HG03469 (cell line): ENCODE results near the gene TMEM63B.
"Not testable (repeated sequence)": the region's sequence is repeated elsewhere in the genome, so short reads cannot be mapped to it uniquely, and the experiment has no call there.

Experiments
- ATAC-seq: cut with Tn5 transposase; IDR thresholded peaks from one replicate; pipeline ENCODE4 v1.9.1; 2021; ENCODE audit warnings: mild to moderate bottlenecking, moderate library complexity, moderate number of reproducible peaks; ENCODE audit not compliant: unreplicated experiment

The TMEM63B gene

DNA sequence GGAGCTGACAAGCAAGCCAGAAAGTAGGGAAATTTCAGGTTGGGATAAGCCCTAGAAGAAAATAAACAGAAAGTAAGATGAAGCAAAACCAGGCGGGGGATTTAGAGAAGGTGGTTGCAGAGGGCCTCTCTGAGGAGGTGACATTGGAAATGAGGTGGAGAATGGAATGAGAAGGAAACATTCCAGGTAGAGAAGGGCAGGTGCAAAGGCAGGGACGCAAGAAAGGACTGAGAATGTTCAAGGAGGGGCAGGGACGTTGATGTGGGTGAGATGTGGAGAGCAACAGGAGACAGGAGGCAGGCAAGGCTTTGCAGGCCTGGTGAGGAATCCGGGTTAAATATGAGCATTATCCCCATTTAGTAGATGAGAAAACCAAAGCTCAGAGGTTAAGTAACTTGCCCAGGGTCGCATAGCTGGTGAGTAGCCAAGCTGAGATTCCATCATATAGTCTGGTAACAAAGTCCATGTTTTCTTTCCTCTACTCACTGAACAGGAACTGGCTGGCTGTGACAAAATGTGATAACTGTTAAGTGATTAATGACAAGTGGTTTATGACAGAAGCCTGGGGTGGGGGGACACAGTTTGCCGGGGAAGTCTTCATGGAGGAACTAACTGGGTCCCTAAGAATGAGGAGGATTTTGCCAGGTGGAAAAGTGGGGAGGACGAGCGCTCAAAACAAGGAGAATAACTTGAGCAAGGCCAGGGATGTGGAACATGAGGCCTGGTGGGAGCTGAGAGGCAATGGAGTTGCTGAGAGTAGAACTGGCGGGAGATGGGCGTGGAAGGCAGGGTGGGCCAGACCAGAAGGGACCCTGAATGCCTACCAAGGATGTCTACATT lies 32.7 kb upstream of the TMEM63B start:
- ATAC-seq = no peak

DNA sequence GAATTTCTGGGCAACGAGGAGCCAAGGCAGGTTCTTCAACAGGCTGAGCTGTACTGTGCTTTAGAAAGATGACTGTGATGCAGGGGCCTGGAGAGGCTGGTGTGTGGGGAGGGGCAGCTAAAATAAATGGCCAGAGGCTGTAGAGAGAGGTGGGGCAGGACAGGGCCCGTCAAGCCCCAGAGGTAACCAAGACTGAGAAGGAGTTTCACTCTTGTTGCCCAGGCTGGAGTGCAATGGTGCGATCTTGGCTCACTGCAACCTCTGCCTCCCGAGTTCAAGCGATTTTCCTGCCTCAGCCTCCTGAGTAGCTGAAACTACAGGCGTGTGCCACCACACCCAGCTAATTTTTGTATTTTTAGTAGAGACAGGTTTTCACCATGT lies 32.1 kb upstream of the TMEM63B start:
- ATAC-seq = not testable (repeated sequence)

DNA sequence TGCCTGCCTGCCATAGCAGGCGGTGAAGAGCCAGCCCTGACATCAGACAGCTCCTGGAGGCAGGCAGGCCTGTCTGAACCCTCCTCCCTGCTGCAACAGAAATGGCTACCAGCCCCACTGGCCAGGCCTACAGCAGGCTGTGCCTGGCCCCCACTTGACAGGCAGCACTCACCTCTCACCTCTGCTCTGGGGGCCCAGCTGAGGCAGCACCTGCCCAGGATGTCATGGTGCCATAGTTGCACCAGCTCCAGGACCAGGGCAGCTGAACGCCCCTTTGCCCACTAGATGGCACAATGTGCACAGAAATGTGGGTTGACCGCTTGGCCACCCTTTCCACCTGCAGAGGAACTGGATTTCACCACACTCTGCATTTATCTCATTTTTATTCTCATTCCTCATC lies 30.7 kb upstream of the TMEM63B start:
- ATAC-seq = no peak

DNA sequence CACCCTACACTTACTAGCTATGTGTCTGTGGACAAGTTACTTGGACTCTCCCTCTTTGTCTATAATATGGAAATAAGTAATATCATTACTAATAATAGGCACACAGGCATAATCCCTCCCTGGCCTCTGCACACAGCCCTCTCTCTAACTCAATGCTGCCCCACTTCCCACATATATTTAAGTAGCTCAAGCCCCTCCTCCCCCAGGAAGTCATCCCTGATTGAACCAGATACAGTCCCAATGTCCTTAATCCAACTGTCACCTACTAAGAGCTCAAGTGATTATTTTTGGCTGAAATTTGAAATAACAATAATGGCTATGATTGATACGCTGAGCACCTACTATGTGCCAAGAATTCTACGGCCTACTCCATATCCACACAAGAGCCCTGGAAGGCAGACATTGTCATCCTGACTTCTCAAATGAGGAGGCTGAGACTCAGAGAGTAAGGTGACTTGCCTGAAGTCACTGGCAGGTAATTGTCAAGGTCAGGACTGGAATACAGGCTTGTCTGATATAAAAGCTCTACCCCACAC lies 29.5 kb upstream of the TMEM63B start:
- ATAC-seq = no peak

DNA sequence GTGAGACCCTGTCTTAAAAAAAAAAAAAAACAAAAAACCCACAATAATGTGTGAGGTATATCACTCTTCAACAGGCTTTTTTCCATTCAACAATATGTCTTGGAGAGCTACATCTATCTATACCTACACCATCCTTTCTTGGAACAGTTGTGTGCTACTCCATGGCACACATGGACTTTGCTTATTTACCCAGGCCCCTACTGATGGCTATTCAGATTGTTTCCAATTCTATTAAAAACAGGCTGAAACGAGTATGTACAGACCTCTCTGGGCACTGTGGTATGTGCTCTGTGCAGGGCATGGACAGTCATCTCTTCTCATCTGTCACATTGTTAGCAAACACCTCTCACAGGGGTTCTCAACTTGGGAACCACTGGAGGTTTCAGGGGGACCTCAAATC lies 28.2 kb upstream of the TMEM63B start:
- no peak for ATAC-seq

DNA sequence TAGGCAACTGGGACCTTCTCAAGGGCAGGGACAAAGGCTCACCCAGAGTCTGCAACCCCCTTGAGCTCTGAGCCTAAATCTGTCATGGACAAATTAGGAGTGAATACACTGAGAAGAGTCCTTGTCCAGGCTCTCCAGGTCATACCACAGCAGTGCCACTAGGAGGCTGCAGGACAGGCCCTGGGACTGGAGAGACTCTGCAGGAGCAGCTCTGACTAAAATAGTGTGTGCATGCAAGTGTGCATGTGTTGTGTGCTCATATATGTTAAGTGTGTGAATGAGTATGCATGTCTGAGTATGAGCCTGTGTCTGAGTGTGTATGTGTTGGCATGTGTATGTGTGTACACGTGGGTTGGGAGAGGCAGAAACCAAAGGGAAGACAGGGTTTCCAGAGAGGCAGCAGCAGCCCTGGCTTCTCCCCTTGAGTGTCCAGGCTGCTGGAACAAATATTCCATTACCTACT lies 27.2 kb upstream of the TMEM63B start:
- ATAC-seq = no peak

DNA sequence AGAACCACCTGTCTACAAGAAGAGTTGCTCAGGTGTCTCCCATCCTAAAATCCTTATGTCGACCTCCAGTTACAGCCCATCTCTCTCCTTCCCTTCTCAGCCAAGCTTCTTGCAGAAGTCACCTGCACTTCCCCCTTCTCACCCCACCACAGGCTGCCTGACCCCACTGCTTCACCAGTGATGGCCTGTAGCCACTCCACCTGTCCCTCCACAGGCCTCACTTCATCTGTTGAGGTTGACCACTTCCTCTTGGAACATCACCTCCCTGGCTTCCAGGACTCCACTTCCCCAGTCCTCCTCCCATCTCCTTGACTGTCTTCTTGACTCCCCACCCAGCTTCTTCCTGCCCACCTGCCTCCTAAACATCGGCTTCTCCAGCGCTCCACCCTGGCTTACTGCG lies 25.5 kb upstream of the TMEM63B start:
- ATAC-seq = no peak

DNA sequence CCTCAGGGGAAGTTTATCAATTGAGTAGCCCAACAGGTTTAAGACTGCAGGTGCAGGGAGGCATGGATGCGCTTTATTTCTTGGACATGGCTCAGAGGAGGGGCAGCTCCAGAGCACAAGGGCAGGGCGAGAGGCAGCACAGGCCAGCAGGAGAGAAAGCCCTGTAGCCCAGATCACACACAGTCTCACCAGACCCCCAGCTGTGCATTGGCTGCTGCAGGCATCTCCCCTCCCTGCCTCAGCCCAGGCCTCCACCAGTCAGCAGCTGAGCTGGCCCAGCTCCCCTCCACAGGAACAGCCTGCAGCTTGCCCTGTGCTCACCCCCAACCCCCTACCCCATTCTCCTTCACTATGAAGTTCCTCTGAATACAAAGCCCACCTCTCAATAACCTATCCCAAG lies 24.8 kb upstream of the TMEM63B start:
- ATAC-seq = no peak

DNA sequence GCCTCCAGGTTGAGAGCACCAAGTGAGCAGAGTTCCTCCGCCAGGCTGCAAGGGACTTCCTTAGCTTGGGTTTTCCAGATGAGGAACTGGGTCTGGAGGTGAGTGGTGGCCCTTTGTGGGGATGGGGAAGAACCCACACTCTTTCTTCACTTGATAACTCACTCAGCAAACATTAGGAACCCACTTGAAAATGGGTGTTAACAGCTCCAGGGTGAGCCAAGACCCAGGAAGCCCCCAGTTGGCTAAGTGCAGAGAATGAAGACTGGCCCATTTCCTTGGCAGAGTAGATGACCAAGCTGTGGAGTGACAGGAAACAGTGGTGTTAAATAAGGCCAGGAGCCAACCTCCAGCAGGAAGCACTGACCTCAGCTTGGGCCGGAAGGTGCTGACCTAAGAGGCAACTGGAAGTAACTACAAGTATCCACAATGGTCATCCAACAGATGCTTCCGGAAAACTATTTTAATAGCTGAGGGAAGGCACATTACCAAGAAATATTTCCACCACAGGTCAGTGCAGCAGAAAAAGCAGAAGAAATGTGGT lies 22.8 kb upstream of the TMEM63B start:
- ATAC-seq = no peak

DNA sequence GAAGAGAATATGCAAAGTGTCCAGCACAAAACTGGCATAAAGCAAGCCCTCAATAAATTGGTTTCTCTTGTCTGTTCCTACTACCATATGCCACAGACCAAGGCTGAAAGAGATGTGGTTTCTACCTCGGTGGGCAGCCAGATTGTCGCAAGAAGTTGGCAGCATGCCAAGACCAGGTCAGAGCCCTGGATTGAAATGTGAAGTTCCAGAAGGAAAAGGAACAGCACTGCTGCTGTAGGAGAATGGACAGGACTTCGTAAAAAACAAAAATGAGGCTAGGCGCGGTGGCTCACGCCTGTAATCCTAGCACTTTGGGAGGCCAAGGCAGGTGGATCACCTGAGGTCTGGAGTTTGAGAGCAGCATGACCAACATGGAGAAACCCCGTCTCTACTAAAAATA lies 22.2 kb upstream of the TMEM63B start:
- ATAC-seq = no peak

DNA sequence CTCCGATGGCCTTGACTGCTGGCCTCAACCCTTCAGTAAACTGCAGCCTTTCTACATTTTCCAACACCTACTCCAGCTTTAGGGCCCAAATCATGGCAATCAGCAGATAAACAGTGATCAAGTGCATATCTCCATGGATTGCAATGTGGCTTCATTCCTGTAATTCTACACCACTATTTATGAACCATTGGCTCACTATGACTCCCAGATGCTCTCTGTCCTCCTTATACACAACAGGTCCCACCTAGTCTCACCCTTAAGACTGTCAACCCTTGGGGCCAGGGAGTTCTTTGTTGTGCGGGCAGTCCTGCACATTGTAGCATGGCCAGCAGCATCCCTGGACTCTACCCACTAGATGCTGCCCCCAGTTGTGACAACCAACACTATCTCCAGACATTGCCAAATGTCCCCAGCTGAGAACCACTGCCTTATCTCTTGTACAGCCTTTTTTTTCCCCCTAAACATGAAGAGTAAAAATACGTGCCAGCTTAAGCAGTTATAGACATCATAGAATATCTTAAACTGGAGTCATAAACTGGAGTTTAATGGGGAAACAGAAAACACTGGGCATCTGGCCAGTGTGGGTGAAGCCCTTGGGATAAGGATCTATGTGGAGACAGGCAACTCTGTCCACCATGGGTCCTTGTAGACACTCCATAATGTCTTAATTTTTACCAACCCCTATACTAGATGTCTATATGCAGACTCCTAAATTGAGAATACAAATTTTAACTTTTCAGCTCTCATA lies 21.2 kb upstream of the TMEM63B start:
- ATAC-seq = no peak

DNA sequence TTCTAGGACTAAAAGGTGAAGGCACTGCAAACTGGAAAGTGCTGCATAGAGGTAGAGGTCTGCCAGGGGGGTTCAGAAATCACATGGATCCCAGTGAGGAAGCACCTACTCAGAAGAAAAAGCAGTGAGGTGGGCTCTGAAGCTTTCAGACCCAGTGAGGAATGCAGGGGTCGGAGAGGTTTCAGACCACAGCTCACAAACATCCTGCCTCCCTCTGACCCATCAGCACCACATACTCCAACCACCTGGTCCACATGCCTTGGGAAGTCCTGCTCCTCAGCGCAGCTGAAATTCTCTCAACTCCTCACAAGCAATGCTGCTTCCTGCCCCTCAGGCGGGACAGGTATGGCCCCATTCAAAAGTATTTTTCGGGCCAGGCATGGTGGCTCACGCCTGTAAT lies 20.3 kb upstream of the TMEM63B start:
- ATAC-seq = no peak

DNA sequence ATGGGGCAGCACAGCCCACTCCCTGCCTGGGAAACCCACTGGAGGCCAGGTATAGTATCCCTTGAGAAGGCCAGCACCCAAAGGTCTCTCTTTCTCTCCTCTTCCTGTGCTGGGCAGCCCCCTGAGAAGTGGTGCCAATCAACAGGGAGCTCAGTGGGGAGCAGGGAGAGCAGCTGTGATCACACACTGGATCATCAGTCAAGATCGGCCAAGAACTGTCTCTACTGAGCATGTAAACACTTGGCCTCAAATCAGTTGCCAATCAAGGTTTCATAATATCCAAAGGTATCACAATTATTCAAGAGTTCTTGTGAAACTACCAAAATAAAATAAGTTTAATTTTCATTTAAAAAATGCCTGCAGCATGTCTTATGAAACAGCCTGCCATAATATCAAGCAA lies 18.9 kb upstream of the TMEM63B start:
- ATAC-seq = no peak

DNA sequence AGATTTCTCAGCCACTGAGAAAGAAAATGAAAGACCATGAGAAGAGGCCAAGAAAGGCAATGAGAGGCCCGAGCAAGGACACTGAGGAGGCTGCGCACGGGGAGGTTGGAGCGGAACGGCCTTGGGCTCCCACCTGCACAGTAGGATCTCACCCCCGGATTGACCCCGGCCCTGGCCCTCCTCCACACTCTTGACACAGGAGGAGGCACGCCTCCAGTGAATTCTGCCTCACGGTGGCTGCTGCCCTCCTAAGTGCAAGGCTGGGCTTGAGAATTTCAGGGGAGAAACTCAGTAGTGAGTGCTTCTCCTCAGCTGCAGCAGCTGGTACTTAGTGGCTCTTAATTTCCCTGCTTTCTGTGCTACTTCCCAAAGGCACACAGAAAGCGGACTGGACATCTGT lies 18.1 kb upstream of the TMEM63B start:
- ATAC-seq = no peak

DNA sequence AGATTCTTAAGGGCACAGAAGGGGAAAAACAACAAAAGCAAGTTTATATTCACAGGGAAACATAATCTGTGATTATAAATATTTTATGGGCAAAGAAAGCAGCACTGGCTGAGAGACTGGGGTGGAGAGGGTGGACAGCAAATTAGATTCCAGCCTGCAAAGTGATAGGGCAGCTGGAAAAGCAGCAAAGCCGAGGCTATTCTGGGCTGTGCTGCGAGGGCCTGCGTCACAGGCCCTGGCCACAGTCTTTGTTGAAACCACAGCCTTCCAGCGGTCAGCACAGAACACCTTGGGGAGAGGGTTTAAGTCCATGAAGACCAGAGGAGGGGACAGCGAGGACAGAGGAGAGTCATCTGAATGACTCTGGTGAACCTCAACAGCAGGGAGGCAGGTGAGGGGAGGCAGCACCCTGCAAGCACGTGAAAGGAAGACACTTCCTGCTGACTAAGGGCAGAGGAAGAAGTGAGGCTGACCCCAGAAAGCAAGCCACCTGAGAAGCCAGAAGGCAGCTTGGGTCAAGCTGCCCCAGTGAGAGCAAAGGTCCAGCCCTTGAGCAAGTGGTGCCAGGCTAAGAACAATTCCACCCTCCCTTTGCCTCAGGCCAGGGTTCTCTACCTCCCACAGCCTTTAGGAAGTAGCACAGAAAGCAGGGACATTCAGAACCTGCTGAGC lies 17.2 kb upstream of the TMEM63B start:
- ATAC-seq = no peak

DNA sequence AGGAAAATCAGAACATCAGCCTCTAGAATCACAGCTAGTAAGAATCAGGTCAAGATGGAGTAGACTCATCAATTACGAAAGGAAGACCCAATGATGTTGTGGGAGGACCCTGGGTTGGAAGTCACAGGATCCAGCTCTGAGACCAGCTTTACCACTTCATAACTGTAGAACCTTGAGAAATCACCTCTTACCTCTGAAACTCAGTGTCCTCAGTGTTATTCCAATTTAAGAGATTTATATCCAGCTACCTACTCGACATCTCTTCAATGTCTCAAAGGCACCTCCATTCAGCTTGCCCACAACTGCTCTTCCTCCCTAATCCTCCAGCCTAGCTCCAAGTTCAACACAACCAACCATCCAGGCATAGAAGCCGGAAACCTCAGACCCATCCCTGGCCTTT lies 16.4 kb upstream of the TMEM63B start:
- ATAC-seq = no peak

DNA sequence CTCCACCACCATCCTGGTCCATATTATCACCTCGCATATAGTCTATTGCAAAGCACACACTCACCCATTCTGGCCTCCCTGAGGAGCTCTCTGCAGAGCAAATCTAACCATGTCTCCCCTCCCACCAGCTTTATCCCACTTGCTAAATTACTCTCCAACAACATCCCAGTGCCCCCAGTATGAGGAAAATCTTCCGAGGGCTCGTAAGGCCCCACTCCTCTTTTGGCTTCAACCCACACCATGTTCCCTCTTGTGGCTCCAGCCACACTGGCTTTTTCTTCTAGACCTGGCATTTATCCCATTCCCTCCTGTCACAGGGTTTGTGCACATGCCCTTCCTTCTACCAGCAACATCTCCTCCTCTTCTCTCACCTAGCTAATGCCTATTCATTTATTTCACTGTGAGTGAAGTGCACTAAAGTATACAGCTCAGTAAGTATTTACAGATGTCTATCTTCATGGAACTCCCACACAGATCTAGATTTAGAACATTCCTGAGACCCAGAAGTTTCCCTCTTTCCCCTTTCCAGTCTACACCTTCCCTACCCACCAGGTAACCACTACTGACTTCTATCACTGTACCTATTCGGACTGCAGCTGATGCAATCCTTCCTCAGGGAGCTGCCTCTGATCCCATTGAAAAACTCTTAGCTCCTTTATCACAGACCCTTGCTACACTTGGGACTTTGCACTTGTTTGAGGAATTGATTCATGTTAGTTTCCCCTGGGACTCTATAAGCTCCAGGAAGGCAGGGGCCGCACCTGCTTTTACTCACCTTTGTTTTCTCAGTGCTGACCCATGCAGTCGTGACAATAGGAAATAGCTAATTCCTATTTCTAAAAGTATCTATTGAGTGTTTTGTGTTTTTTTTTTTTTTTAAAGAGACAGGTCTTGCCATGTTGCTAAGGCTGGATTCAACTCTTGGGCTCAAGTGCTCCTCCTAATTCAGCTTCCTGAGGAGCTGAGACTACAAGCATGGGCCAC lies 15.6 kb upstream of the TMEM63B start:
- no peak for ATAC-seq

DNA sequence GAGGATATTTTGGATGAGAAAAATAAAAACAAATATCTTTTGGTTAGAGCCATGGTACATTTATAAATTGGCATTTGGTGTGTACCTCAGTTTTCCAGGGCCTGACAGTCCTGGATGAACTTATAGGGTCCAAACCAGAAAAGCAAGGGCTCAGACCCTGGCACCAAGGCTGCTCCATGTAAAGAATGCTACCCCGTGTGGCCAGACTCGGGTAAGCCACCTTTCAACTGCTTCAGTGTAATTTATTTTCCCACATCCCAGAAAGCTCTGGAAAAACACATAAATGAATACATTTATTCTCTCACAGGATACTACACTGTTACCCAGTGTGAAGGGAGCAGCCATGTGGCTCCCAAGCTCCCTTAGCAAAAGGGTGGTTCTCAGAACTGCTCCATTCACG lies 13.9 kb upstream of the TMEM63B start:
- ATAC-seq = no peak

DNA sequence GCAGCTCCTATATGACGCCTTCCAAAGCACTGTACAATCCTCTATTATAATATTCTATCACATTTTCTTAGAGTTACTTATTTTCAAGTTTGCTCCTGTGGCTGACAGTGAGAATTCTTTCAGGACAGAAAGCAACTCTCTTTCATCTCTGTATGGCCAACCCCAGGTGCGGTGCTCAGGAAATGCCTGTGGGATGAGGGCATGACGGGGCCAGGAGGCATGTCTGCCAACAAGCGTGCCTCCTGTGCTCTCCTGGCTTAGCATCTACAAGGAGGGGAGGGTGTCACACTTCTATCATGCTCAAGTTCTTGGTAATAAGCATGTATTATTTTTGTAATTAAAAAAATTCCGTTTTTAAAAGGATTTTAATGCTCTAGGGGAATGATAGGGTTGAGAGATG lies 11.5 kb upstream of the TMEM63B start:
- no peak for ATAC-seq
